K562 (cell line): ENCODE measurements around the gene SLC39A11. TPM values are rescaled to one million over a fixed set of nuclear protein-coding genes. Genes with fewer than 3 reads are reported as not detected.

Experiments
- ATAC-seq: fragments of 200-7000 bp; cut with Tn5 transposase; 3 replicates; pipeline ENCODE4 v1.9.1; 2020; ENCODE audit warnings: moderate library complexity
- BruUV-seq: library from RNA; stranded (reverse); fragments of 400-500 nt; replicated peaks from 2 replicates; lab custom pipeline; 2021; lab: Mats Ljungman, UMichigan
- CTCF ChIA-PET: fragments of 300-600 bp; formaldehyde crosslinking; extraction: SDS; loops from one replicate; lab custom pipeline; 2021; ENCODE audit warnings: low intra/inter-chr PET ratio; lab: Yijun Ruan, JAX
- POLR2A ChIA-PET: fragments of 300-600, 350-650 bp; sonication (Branson Sonifier 250); formaldehyde crosslinking; extraction: SDS; loops from one replicate; lab custom pipeline; 2021; ENCODE audit warnings: antibody characterized with exemption, inconsistent platforms; lab: Yijun Ruan, JAX
- DNase-seq, 4 experiments: peaks; one replicate each; pipeline versions ENCODE4 v3.0.0 to v3.0.0-alpha.2; 2011 to 2018; ENCODE audit warnings: low spot score in 3 of 4, mixed read lengths in 3 of 4; ENCODE audit errors: extremely low read depth in 1 of 4
- FAIRE-seq: peaks from 2 replicates; lab custom pipeline; 2011; peaks lifted over from hg19 to GRCh38; lab: Jason Lieb, UNC
- H2AFZ ChIP-seq: 2 replicates; pipeline ENCODE4 v1.6.0; 2011; ENCODE audit warnings: low read depth, low read length, control low read depth, inconsistent platforms
- H3K27ac ChIP-seq: fragments of 200-600 bp; 3 replicates; pipeline ENCODE4 v1.8.0; 2011; ENCODE audit warnings: low read depth, mild to moderate bottlenecking, control low read depth, inconsistent platforms, low read length, moderate library complexity, mixed read lengths; ENCODE audit errors: extremely low read depth
- H3K27me3 ChIP-seq, 2 experiments: fragments of 300-600 bp in 1 of 2; 2 replicates in 1 of 2; 3 replicates in 1 of 2; pipeline versions ENCODE4 v1.6.0 to v1.8.0; 2011; ENCODE audit warnings: inconsistent platforms in 2 of 2, low read length in 2 of 2, mild to moderate bottlenecking in 1 of 2, mixed read lengths in 1 of 2, moderate library complexity in 1 of 2; ENCODE audit not compliant: control insufficient read depth in 2 of 2, insufficient read depth in 2 of 2
- H3K36me3 ChIP-seq: fragments of 300-600 bp; 3 replicates; pipeline ENCODE4 v1.8.0; 2011; ENCODE audit warnings: mild to moderate bottlenecking, low read length, inconsistent platforms; ENCODE audit not compliant: control insufficient read depth, insufficient read depth
- H3K4me1 ChIP-seq, 2 experiments: fragments of 200-600 bp in 1 of 2; replicated peaks in 1 of 2; 2 replicates in 1 of 2; 3 replicates in 1 of 2; pipeline versions ENCODE4 v1.5.1 to v1.8.0; 2011; ENCODE audit warnings: inconsistent platforms in 2 of 2, low read length in 2 of 2, mild to moderate bottlenecking in 1 of 2, mixed read lengths in 1 of 2, moderate library complexity in 1 of 2; ENCODE audit not compliant: control insufficient read depth in 2 of 2, insufficient read depth in 2 of 2
- H3K4me2 ChIP-seq: 2 replicates; pipeline ENCODE4 v1.6.1; 2011; ENCODE audit warnings: low read length, control low read depth, inconsistent platforms, mixed read lengths; ENCODE audit not compliant: insufficient read depth
- H3K4me3 ChIP-seq: fragments of 200-600 bp; sonication (generic), shearing (Covaris generic); 2 replicates; pipeline ENCODE4 v1.5.1; 2016; ENCODE audit warnings: control low read depth, inconsistent platforms
- H3K79me2 ChIP-seq: fragments of 200-600 bp; 3 replicates; pipeline ENCODE4 v1.8.0; 2011; ENCODE audit warnings: low read length, inconsistent platforms; ENCODE audit not compliant: control insufficient read depth, insufficient read depth
- H3K9ac ChIP-seq, 2 experiments: 2 replicates each; pipeline versions ENCODE4 v1.6.0 to v1.6.1; 2011; ENCODE audit warnings: low read depth in 2 of 2, low read length in 2 of 2, control low read depth in 1 of 2, inconsistent platforms in 1 of 2, mild to moderate bottlenecking in 1 of 2, mixed read lengths in 1 of 2; ENCODE audit not compliant: insufficient read depth in 1 of 2
- H3K9me1 ChIP-seq: one replicate; pipeline ENCODE4 v1.6.0; 2011; ENCODE audit warnings: inconsistent platforms, mild to moderate bottlenecking, low read length, moderate library complexity; ENCODE audit not compliant: control insufficient read depth, insufficient read depth
- H3K9me3 ChIP-seq: replicated peaks from 2 replicates; pipeline ENCODE4 v1.5.1; 2011; ENCODE audit warnings: low read depth, low read length, inconsistent platforms; ENCODE audit not compliant: control insufficient read depth, insufficient read depth
- H4K20me1 ChIP-seq: replicated peaks from 2 replicates; pipeline ENCODE4 v1.6.1; 2011; ENCODE audit warnings: low read length, inconsistent platforms, mixed read lengths; ENCODE audit not compliant: control insufficient read depth, insufficient read depth
- CTCF ChIP-seq, 3 experiments: IDR thresholded peaks in 2 of 3; conservative IDR thresholded peaks in 1 of 3; 2 replicates each; pipeline ENCODE4 v1.5.1; 2011 to 2012; ENCODE audit warnings: low read length in 3 of 3, mild to moderate bottlenecking in 3 of 3, control low read depth in 2 of 3, improper control_type of control experiment in 1 of 3, inconsistent platforms in 1 of 3, low read depth in 1 of 3, mixed read lengths in 1 of 3, moderate library complexity in 1 of 3; ENCODE audit not compliant: insufficient read depth in 2 of 3
- ILK ChIP-seq: fragments of 450-650 bp; IDR thresholded peaks from 2 replicates; pipeline ENCODE4 v1.6.1; 2016; ENCODE audit warnings: missing genetic modification characterization, low read depth, mild to moderate bottlenecking, missing compliant biosample characterization, moderate library complexity, borderline replicate concordance
- ZBTB49 ChIP-seq: sonication (generic); formaldehyde crosslinking; IDR thresholded peaks from 2 replicates; pipeline ENCODE4 v1.8.0; 2022; ENCODE audit warnings: missing genetic modification reagents, mild to moderate bottlenecking, borderline replicate concordance
- ZNF436 ChIP-seq: fragments of 250-450, 450-650 bp; sonication (Bioruptor Pico); formaldehyde crosslinking; IDR thresholded peaks from 2 replicates; pipeline ENCODE4 v1.7.0; 2020; ENCODE audit warnings: mild to moderate bottlenecking
- WGBS: fragments of 100-300 bp; shearing (Covaris generic); methylation state at CpG from one replicate; pipeline ENCODE4 v1.1.6; 2016; ENCODE audit warnings: low coverage, mixed read lengths; ENCODE audit not compliant: insufficient coverage; ENCODE audit errors: missing lambda C conversion rate; 5-methylcytosine and 5-hydroxymethylcytosine counted together
- in situ Hi-C: fragments of 300-500 bp; cut with MboI; formaldehyde crosslinking; loops from 4 replicates; pipeline ENCODE4 v1.15.0; 2018; ENCODE audit warnings: inconsistent platforms, mixed read lengths
- intact Hi-C: fragments of 100-400 bp; cut with micrococcal nuclease; formaldehyde crosslinking; loops from 2 replicates; pipeline ENCODE4 v1.14.2; 2022
- polyA plus RNA-seq, 8 experiments: library from polyadenylated mRNA; depleted of rRNA in 4 of 8; stranded (reverse) in 5 of 8; unstranded in 3 of 8; fragments of >200 nt; fragmentation: Nextera tagmentation in 2 of 8; fragmentation: Illumina TruSeq in 1 of 8; extraction: Ambion mirVana in 2 of 8; extraction: Trizol in 1 of 8; gene quantifications; 2 replicates each; pipeline versions ENCODE4 v1.2.1 to v1.2.3, GENCODE V29; 2011 to 2014; ENCODE audit warnings: inconsistent platforms in 1 of 8, missing spikeins in 1 of 8
- total RNA-seq, 7 experiments: library from RNA; depleted of rRNA in 6 of 7; stranded (reverse); fragments of >200 nt in 6 of 7; fragmentation: Illumina TruSeq in 2 of 7; extraction: Trizol in 2 of 7; gene quantifications; 2 replicates each; pipeline versions ENCODE4 v1.2.1 to v1.2.3, GENCODE V29; 2011 to 2021; ENCODE audit warnings: low replicate concordance in 1 of 7

Gene SLC39A11
- total and polyA plus RNA-seq, 9 of the 15 experiments (the other 6 are each of a cell fraction or from before 2014, with no cell fraction given): 10.5 to 26.4 (median 13.4) TPM

GRCh38 chr17:72642720-72643119, 449.8 kb downstream of the SLC39A11 start (continued):
- TF ChIP-seq CTCF (IDR thresholded peaks at IDR 0.05 in 2 of 3, conservative IDR thresholded peaks at IDR 0.05 in 1 of 3; ENCODE audit: insufficient read depth in 2 of 3, low read depth in 1 of 3, low read length in 3 of 3) (no peak), ZNF436 (CRISPR knock-in tag) (no peak), ZBTB49 (CRISPR knock-in tag) (no peak)

GRCh38 chr17:72640415-72641165, 451.9 kb downstream of the SLC39A11 start:
- Histone ChIP-seq H3K79me2 (no peaks in the 10 kb centered on the region), H2AFZ (no peak overlapping the region), H3K9me3 (no peaks in the 10 kb centered on the region), H3K4me1 (no peaks in the 10 kb centered on the region), H3K9me1 (no peaks in the 10 kb centered on the region), H3K27me3 (peaks cover 28 to 57% of the 10 kb centered on the region in 2 experiments), H3K4me2 (no peak overlapping the region), H3K9ac (no peak overlapping the region), H3K27ac (no peak overlapping the region), H3K36me3 (no peaks in the 10 kb centered on the region), H4K20me1 (no peaks in the 10 kb centered on the region), H3K4me3 (no peak overlapping the region)
- no TSS peak for BruUV-seq
- FAIRE-seq (no peak), DNase-seq (no peak), ATAC-seq (no peak)
- in situ Hi-C loops (no loop called here), intact Hi-C loops (no loop called here)
- 34% methylated on average over 35 of the region's 61 CpGs for WGBS
- ChIA-PET POLR2A (interaction anchor here (1.2 kb wide), 1 partner anchor 78 kb away, joined by 4 read pairs; no protein-coding TSS in a partner anchor), CTCF (no interaction called here)
- no peak for TF ChIP-seq ILK (tag)
